Endodermal cell (in vitro differentiated cells): ENCODE results near the gene WDFY2. TPM values are rescaled to one million over a fixed set of nuclear protein-coding genes. Genes with fewer than 3 reads are reported as not detected.

Experiments
- DNase-seq: peaks from one replicate; pipeline ENCODE4 v3.0.0-alpha.2; 2017
- H3K27ac ChIP-seq: 2 replicates; pipeline ENCODE4 v1.5.1; 2013; ENCODE audit warnings: mild to moderate bottlenecking, low read depth, low read length, moderate library complexity
- H3K27me3 ChIP-seq: 2 replicates; pipeline ENCODE4 v1.6.1; 2013; ENCODE audit warnings: mild to moderate bottlenecking, low read length, moderate library complexity; ENCODE audit not compliant: insufficient read depth, control insufficient read depth, poor library complexity, severe bottlenecking
- H3K36me3 ChIP-seq: 2 replicates; pipeline ENCODE4 v1.7.0; 2013; ENCODE audit warnings: mild to moderate bottlenecking, low read length, moderate library complexity; ENCODE audit not compliant: control insufficient read depth, insufficient read depth
- H3K4me1 ChIP-seq: one replicate; pipeline ENCODE4 v1.7.0; 2013; ENCODE audit warnings: low read length; ENCODE audit not compliant: control insufficient read depth, insufficient read depth
- H3K4me3 ChIP-seq: 2 replicates; pipeline ENCODE4 v1.5.1; 2013; ENCODE audit warnings: mild to moderate bottlenecking, low read length, moderate library complexity
- H3K9ac ChIP-seq: 2 replicates; pipeline ENCODE4 v1.6.1; 2013; ENCODE audit warnings: mild to moderate bottlenecking, low read length, moderate library complexity; ENCODE audit not compliant: poor library complexity, severe bottlenecking; ENCODE audit errors: extremely low read depth
- H3K9me3 ChIP-seq: 2 replicates; pipeline ENCODE4 v1.6.1; 2013; ENCODE audit warnings: mild to moderate bottlenecking, low read length, moderate library complexity; ENCODE audit not compliant: control insufficient read depth
- H3K27ac Mint-ChIP-seq: 2 replicates; pipeline ENCODE4 v1.8.0; 2020; ENCODE audit warnings: mixed read lengths
- H3K27me3 Mint-ChIP-seq: 2 replicates; pipeline ENCODE4 v1.8.0; 2021; ENCODE audit warnings: mild to moderate bottlenecking, mixed read lengths; ENCODE audit not compliant: insufficient read depth
- H3K36me3 Mint-ChIP-seq: 2 replicates; pipeline ENCODE4 v1.8.0; 2020; ENCODE audit warnings: low read depth, mixed read lengths
- H3K4me1 Mint-ChIP-seq: 2 replicates; pipeline ENCODE4 v1.8.0; 2020; ENCODE audit warnings: mixed read lengths
- H3K4me3 Mint-ChIP-seq: 2 replicates; pipeline ENCODE4 v1.8.0; 2020; ENCODE audit warnings: mild to moderate bottlenecking, moderate library complexity, mixed read lengths
- H3K9me3 Mint-ChIP-seq: 2 replicates; pipeline ENCODE4 v1.8.0; 2020; ENCODE audit warnings: mild to moderate bottlenecking, mixed read lengths
- CTCF ChIP-seq: fragments of 200-600 bp; sonication (generic); conservative IDR thresholded peaks from 2 replicates; pipeline ENCODE4 v1.5.0; 2021; ENCODE audit warnings: antibody characterized with exemption, mild to moderate bottlenecking
- WGBS, 2 experiments: methylation state at CpG; one replicate each; pipeline versions ENCODE4 v1.1.5 to v1.1.7; 2013; ENCODE audit warnings: missing lambda C conversion rate in 2 of 2, mixed read lengths in 1 of 2; ENCODE audit not compliant: insufficient coverage in 1 of 2, insufficient read length in 1 of 2; 5-methylcytosine and 5-hydroxymethylcytosine counted together
- total RNA-seq, 2 donors: library from RNA; stranded (reverse); fragmentation: NEBNext Ultra II Directional in 1 of 2; extraction: Animal tissue kit (Norgen Biotek cat#: 25700) in 1 of 2; gene quantifications; 2 replicates in 1 of 2; 3 replicates in 1 of 2; pipeline ENCODE4 v1.2.1, GENCODE V29; 2021

Gene WDFY2
- total RNA-seq, 2 donors from 2014 or later, result 20.6 to 28.0 TPM

- Mint-ChIP-seq H3K4me3 (no peak overlapping the region), H3K4me1 (peaks cover 19% of the 10 kb centered on the region), H3K27me3 (no peaks in the 10 kb centered on the region), H3K27ac (no peak overlapping the region), H3K9me3 (no peaks in the 10 kb centered on the region), H3K36me3 (peaks cover 9% of the 10 kb centered on the region)
- H3K27ac ChIP-seq, result no peak overlapping the region
- H3K4me3 ChIP-seq, result no peak overlapping the region
- H3K9ac ChIP-seq, result no peak overlapping the region
- peaks cover 7% of the 10 kb centered on the region for H3K36me3 ChIP-seq
- H3K4me1 ChIP-seq, result no peaks in the 10 kb centered on the region
- no peak for DNase-seq
- 83 to 92% methylated on average over 2 of the region's 2 CpGs for WGBS, 2 experiments
- TF ChIP-seq CTCF, result no peak
- H3K27me3 ChIP-seq, result no peaks in the 10 kb centered on the region
- H3K9me3 ChIP-seq, result peaks cover 4% of the 10 kb centered on the region
These were observed 81.2 kb downstream of the WDFY2 start for GRCh38 chr13:51665456-51665855.

DNA sequence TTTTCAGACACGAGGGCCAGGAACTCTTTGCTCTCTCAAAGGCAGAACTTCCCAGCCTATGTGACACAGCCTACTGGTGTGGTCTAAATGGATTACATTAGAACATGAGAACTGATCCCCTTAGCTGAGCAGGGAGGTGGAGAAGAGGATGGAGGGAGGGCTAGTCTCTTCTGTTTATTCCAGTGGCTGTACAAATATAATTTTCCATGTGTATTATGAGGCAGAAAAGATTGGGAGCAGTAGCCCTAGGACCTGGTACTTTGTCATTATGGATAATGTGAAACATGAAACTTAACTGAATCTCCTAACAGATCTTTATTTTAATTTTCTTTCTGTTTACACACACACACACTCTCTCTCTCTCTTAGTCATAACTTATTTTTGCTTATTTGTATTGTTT lies 82.1 kb downstream of the WDFY2 start:
- no peak for TF ChIP-seq CTCF
- H3K27me3 Mint-ChIP-seq, result no peaks in the 10 kb centered on the region
- WGBS, 2 experiments, result 83 to 100% methylated on average over 1 of the region's 1 CpG
- peaks cover 7% of the 10 kb centered on the region for H3K9me3 Mint-ChIP-seq
- Histone ChIP-seq H3K27ac (no peak overlapping the region), H3K4me1 (no peaks in the 10 kb centered on the region), H3K9ac (no peak overlapping the region), H3K36me3 (peaks cover 7% of the 10 kb centered on the region), H3K4me3 (no peak overlapping the region), H3K9me3 (peaks cover 13% of the 10 kb centered on the region), H3K27me3 (no peaks in the 10 kb centered on the region)
- no peak overlapping the region for H3K4me3 Mint-ChIP-seq
- H3K36me3 Mint-ChIP-seq, result peaks cover 12% of the 10 kb centered on the region
- no peak for DNase-seq
- H3K27ac Mint-ChIP-seq, result no peak overlapping the region
- H3K4me1 Mint-ChIP-seq, result peaks cover 19% of the 10 kb centered on the region

DNA sequence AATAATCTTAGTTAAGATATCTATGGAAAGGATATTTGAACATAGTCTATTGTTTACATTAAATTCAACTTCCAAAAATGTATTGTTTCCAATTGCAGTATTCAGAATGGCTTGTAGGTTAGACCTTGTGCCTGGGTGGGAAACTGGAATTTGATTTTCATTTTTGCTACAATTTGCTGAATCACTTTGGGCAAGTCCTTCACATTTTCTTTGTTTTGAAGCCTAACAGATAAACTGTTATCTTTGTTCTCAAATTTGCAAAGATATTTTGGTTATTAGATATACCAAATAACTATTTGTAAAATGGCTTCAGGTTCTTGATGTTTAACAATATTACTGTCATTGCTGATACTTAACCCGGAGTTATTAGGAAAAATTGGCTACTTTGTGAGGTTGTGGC lies 82.6 kb downstream of the WDFY2 start:
- Histone ChIP-seq H3K27ac (no peak overlapping the region), H3K4me3 (no peak overlapping the region), H3K4me1 (no peaks in the 10 kb centered on the region), H3K9me3 (peaks cover 13% of the 10 kb centered on the region), H3K9ac (no peak overlapping the region), H3K36me3 (peaks cover 7% of the 10 kb centered on the region), H3K27me3 (no peaks in the 10 kb centered on the region)
- DNase-seq, result no peak
- Mint-ChIP-seq H3K27ac (peak overlapping the region; percentile 27), H3K9me3 (peaks cover 11% of the 10 kb centered on the region), H3K4me3 (no peak overlapping the region), H3K36me3 (peaks cover 12% of the 10 kb centered on the region), H3K4me1 (peaks cover 19% of the 10 kb centered on the region), H3K27me3 (no peaks in the 10 kb centered on the region)
- 89 to 100% methylated on average over 1 of the region's 1 CpG for WGBS, 2 experiments
- no peak for TF ChIP-seq CTCF
